Skeletal muscle satellite cell (primary cell): ENCODE data around the gene SART3.

Experiments used
- H3K27me3 ChIP-seq: 2 replicates; pipeline ENCODE4 v1.7.0; 2013; ENCODE audit warnings: low read length; ENCODE audit not compliant: control insufficient read depth, insufficient read depth
- H3K36me3 ChIP-seq: 2 replicates; pipeline ENCODE4 v1.7.0; 2013; ENCODE audit warnings: mild to moderate bottlenecking, control low read depth, low read length; ENCODE audit not compliant: insufficient read depth
- H3K4me1 ChIP-seq: 2 replicates; pipeline ENCODE4 v1.7.0; 2013; ENCODE audit warnings: low read length; ENCODE audit not compliant: control insufficient read depth, insufficient read depth
- H3K4me2 ChIP-seq: 2 replicates; pipeline ENCODE4 v1.7.0; 2013; ENCODE audit warnings: mild to moderate bottlenecking, low read length
- H3K4me3 ChIP-seq: 2 replicates; pipeline ENCODE4 v1.7.0; 2013; ENCODE audit warnings: low read length
- H3K9ac ChIP-seq: 2 replicates; pipeline ENCODE4 v1.7.0; 2013; ENCODE audit warnings: mild to moderate bottlenecking, low read depth, low read length, moderate library complexity
- H3K9me3 ChIP-seq: replicated peaks from 2 replicates; pipeline ENCODE4 v1.7.0; 2013; ENCODE audit warnings: mild to moderate bottlenecking, control low read depth, low read length

SART3 gene

DNA sequence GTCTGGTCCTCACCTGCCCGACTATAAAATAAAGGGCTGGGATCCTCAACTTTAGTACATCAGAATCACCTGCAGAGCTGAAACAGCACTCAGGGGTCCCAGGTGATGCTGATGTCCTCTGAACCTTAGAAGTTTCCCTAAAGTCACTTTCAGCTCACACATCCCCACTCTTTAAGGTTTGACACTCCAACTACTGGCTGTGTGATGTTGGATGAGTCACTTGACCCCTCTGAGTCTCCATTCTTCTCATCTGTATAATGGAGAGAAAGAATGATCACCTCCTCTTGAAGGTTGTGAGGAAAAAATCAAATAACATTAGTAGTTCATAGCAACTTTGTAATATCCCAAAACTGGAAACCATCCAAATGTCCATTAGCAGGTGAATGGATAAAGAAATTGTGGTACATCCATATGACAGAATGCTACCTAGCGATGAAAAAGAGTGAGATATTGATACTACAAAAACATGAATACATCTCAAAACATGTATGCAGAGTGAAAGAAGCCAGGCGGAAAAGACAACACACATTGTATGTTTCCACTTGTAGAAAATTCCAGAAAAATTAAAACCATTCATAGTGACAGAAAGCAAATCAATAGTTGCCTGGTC lies 23.6 kb upstream of the SART3 start:
- Histone ChIP-seq H3K4me3 (no peak overlapping the region), H3K9ac (no peak overlapping the region)

GRCh38 chr12:108583991-108584390 lies 23.0 kb upstream of the SART3 start:
- H3K4me1 ChIP-seq, result peaks cover 29% of the 10 kb centered on the region
- H3K9ac ChIP-seq, result peak overlapping the region; percentile 26
- H3K4me2 ChIP-seq, result no peak overlapping the region
- no peak overlapping the region for H3K4me3 ChIP-seq
- peaks cover 5% of the 10 kb centered on the region for H3K27me3 ChIP-seq
- H3K9me3 ChIP-seq, result no peaks in the 10 kb centered on the region
- H3K36me3 ChIP-seq, result no peaks in the 10 kb centered on the region

More for the DNA sequence above, 23.6 kb upstream of the SART3 start:
- Histone ChIP-seq H3K36me3 (no peaks in the 10 kb centered on the region), H3K27me3 (peaks cover 7% of the 10 kb centered on the region), H3K9me3 (no peaks in the 10 kb centered on the region), H3K4me2 (no peak overlapping the region), H3K4me1 (peaks cover 29% of the 10 kb centered on the region)

- no peaks in the 10 kb centered on the region for H3K27me3 ChIP-seq
- H3K36me3 ChIP-seq, result no peaks in the 10 kb centered on the region
- H3K9me3 ChIP-seq, result no peaks in the 10 kb centered on the region
- peaks cover 29% of the 10 kb centered on the region for H3K4me1 ChIP-seq
- H3K9ac ChIP-seq, result peak overlapping the region; percentile 26
- no peak overlapping the region for H3K4me3 ChIP-seq
- H3K4me2 ChIP-seq, result no peak overlapping the region
These were observed 22.2 kb upstream of the SART3 start for GRCh38 chr12:108582978-108583770.

GRCh38 chr12:108582509-108582908 lies 21.5 kb upstream of the SART3 start:
- no peaks in the 10 kb centered on the region for H3K27me3 ChIP-seq
- no peak overlapping the region for H3K9ac ChIP-seq
- H3K9me3 ChIP-seq, result no peaks in the 10 kb centered on the region
- no peaks in the 10 kb centered on the region for H3K36me3 ChIP-seq
- no peak overlapping the region for H3K4me3 ChIP-seq
- H3K4me2 ChIP-seq, result no peak overlapping the region
- H3K4me1 ChIP-seq, result peaks cover 29% of the 10 kb centered on the region

DNA sequence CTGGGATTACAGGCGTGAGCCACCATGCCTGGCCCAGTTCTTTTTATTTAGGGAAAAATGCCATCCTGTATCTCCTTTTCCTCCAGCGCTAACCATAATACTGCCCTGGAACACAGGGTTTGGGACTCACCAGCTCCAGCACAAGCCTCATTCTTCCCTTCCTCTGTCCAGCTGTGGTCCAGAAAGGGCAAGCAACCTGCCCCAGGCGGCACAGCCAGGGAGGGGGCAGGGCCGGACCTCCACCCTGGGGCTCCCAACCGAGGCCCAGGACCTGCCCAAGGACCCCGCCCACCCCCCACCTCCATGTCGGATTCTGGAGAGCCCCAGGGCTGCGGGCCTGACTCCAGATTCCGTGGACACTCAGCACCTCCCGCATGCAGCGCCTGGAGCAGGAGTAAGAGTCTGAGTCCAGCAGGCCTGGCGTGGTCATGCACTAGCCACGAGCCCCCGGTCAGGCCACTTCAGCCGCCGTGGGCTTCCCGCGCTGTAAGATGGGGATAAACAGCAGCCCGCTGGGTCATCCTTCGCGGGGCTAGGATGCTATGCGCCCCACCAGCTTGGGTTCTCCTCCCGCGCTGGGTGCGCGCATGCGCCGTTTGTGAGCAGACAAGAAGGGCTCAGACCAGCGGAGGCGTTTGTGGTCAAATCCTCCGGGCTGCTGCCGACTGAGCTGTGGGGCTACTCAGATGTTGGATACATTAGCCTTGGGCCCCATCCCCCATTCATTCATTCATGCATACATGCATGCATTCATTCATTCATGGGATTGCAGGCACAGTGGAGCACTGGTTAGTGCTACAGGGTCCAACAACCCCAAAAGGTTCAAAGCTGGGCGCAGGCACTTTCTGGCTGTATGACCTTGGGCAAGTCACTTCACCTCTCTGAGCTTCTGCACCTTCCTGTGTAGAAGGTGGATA lies 20.6 kb upstream of the SART3 start:
- Histone ChIP-seq H3K27me3 (no peaks in the 10 kb centered on the region), H3K9me3 (no peaks in the 10 kb centered on the region), H3K9ac (no peak overlapping the region), H3K36me3 (no peaks in the 10 kb centered on the region), H3K4me3 (no peak overlapping the region), H3K4me2 (no peak overlapping the region), H3K4me1 (peaks cover 34% of the 10 kb centered on the region)

DNA sequence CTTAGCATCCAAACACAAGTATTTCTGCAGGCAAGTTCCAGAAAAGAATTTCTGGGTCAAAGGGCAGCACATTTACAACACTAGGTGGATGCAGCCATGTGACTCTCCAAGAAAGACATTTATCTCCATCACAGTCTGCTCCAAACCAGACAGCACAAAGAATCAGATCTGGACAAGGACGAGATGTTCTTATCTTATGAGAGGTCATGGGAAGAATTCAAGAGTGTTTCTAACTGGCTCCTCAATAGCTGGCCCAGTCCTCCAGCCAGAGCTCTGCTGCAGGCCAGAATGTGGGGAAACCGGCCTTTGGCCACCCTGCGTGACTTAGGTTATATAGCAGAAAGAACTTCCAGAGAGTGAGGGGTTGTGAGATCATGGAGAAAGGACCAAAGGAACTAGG lies 19.6 kb upstream of the SART3 start:
- Histone ChIP-seq H3K36me3 (no peaks in the 10 kb centered on the region), H3K9me3 (no peaks in the 10 kb centered on the region), H3K4me1 (peaks cover 40% of the 10 kb centered on the region), H3K9ac (no peak overlapping the region), H3K4me3 (no peak overlapping the region), H3K4me2 (no peak overlapping the region), H3K27me3 (no peaks in the 10 kb centered on the region)

DNA sequence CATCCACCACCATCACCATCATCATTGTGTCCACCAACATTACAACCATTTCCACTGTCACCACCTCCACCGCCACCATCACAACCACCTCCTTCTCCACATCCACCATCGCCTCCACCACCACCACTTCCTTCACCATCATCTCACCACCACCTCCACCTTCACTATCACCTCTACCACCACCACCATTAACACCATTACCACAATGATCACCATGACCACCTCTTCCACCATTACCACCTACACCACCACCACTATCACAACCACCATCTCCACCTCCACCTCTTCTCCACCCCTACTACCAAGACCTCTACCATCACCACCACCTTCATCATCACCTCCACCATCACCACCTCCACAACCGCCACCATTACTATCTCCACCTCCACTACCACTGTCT lies 17.8 kb upstream of the SART3 start:
- no peaks in the 10 kb centered on the region for H3K36me3 ChIP-seq
- H3K4me1 ChIP-seq, result peaks cover 33% of the 10 kb centered on the region
- H3K4me3 ChIP-seq, result no peak overlapping the region
- no peaks in the 10 kb centered on the region for H3K9me3 ChIP-seq
- H3K27me3 ChIP-seq, result no peaks in the 10 kb centered on the region
- no peak overlapping the region for H3K4me2 ChIP-seq
- H3K9ac ChIP-seq, result no peak overlapping the region

- Histone ChIP-seq H3K4me1 (peaks cover 27% of the 10 kb centered on the region), H3K4me3 (no peak overlapping the region), H3K36me3 (no peaks in the 10 kb centered on the region), H3K27me3 (no peaks in the 10 kb centered on the region), H3K4me2 (no peak overlapping the region), H3K9me3 (no peaks in the 10 kb centered on the region), H3K9ac (no peak overlapping the region)
These were observed 17.3 kb upstream of the SART3 start for GRCh38 chr12:108578264-108578663.

DNA sequence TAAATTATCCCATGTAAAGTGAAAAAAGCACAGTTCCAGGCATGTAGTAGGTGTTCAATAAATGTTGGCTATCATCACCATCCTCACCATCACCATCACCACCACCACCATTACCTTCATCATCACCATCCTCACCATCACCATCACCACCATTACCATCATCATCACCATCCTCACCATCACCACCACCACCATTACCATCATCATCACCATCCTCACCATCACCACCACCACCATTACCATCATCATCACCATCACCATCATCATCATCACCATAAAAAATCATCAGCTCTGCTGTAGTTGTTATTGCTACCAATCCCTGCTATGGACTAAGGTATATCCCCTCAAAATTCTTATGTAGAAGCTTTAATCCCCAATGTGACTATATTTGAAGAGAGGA lies 16.5 kb upstream of the SART3 start:
- H3K9ac ChIP-seq, result no peak overlapping the region
- no peaks in the 10 kb centered on the region for H3K27me3 ChIP-seq
- H3K4me1 ChIP-seq, result peaks cover 19% of the 10 kb centered on the region
- H3K4me3 ChIP-seq, result no peak overlapping the region
- H3K4me2 ChIP-seq, result no peak overlapping the region
- H3K36me3 ChIP-seq, result no peaks in the 10 kb centered on the region
- no peaks in the 10 kb centered on the region for H3K9me3 ChIP-seq

DNA sequence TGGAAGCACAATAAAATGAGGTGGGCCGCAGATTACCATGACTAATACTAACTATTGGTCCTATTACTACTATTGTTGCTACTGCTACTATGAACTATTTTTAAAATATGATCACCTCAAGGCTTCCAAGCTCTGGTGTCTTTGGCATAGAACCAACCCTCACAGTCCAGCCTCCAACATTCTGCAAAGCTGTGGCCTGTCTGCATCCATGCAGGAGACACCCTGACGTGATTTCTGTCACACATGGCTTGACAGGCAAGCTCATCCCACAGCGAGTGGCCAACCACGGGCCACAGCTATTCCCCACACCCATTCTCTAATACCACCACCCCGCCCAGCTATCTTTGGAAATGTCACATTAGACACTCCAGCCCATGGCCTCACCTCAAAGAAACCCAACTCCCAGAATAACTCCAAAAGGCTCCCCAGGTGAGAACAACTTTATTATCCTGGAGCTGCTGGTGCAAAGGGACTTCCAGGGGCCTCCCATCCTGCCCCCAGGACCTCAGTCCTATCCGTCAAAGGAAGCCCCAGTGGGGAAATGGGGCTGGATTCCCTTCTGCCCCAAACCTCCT lies 15.8 kb upstream of the SART3 start:
- H3K9me3 ChIP-seq, result no peaks in the 10 kb centered on the region
- peaks cover 17% of the 10 kb centered on the region for H3K4me1 ChIP-seq

GRCh38 chr12:108575199-108575912 lies 14.4 kb upstream of the SART3 start:
- no peaks in the 10 kb centered on the region for H3K36me3 ChIP-seq
- H3K9ac ChIP-seq, result no peak overlapping the region
- H3K4me2 ChIP-seq, result no peak overlapping the region
- no peaks in the 10 kb centered on the region for H3K27me3 ChIP-seq
- H3K4me3 ChIP-seq, result no peak overlapping the region
- no peaks in the 10 kb centered on the region for H3K9me3 ChIP-seq
- H3K4me1 ChIP-seq, result peaks cover 12% of the 10 kb centered on the region

More for the DNA sequence above, 15.8 kb upstream of the SART3 start:
- H3K36me3 ChIP-seq, result no peaks in the 10 kb centered on the region
- H3K27me3 ChIP-seq, result no peaks in the 10 kb centered on the region
- H3K4me2 ChIP-seq, result no peak overlapping the region
- no peak overlapping the region for H3K9ac ChIP-seq
- H3K4me3 ChIP-seq, result no peak overlapping the region
